K562 (cell line): ENCODE results near the gene ADGRA3. TPM values are rescaled to one million over a fixed set of nuclear protein-coding genes. Genes with fewer than 3 reads are reported as not detected.

Experiments
- ATAC-seq: fragments of 200-7000 bp; cut with Tn5 transposase; 3 replicates; pipeline ENCODE4 v1.9.1; 2020; ENCODE audit warnings: moderate library complexity
- BruUV-seq: library from RNA; stranded (reverse); fragments of 400-500 nt; replicated peaks from 2 replicates; lab custom pipeline; 2021; lab: Mats Ljungman, UMichigan
- CTCF ChIA-PET: fragments of 300-600 bp; formaldehyde crosslinking; extraction: SDS; loops from one replicate; lab custom pipeline; 2021; ENCODE audit warnings: low intra/inter-chr PET ratio; lab: Yijun Ruan, JAX
- POLR2A ChIA-PET: fragments of 300-600, 350-650 bp; sonication (Branson Sonifier 250); formaldehyde crosslinking; extraction: SDS; loops from one replicate; lab custom pipeline; 2021; ENCODE audit warnings: antibody characterized with exemption, inconsistent platforms; lab: Yijun Ruan, JAX
- DNase-seq, 4 experiments: peaks; one replicate each; pipeline versions ENCODE4 v3.0.0 to v3.0.0-alpha.2; 2011 to 2018; ENCODE audit warnings: low spot score in 3 of 4, mixed read lengths in 3 of 4; ENCODE audit errors: extremely low read depth in 1 of 4
- FAIRE-seq: peaks from 2 replicates; lab custom pipeline; 2011; peaks lifted over from hg19 to GRCh38; lab: Jason Lieb, UNC
- H2AFZ ChIP-seq: 2 replicates; pipeline ENCODE4 v1.6.0; 2011; ENCODE audit warnings: low read depth, low read length, control low read depth, inconsistent platforms
- H3K27ac ChIP-seq: fragments of 200-600 bp; 3 replicates; pipeline ENCODE4 v1.8.0; 2011; ENCODE audit warnings: low read depth, mild to moderate bottlenecking, control low read depth, inconsistent platforms, low read length, moderate library complexity, mixed read lengths; ENCODE audit errors: extremely low read depth
- H3K27me3 ChIP-seq, 2 experiments: fragments of 300-600 bp in 1 of 2; 2 replicates in 1 of 2; 3 replicates in 1 of 2; pipeline versions ENCODE4 v1.6.0 to v1.8.0; 2011; ENCODE audit warnings: inconsistent platforms in 2 of 2, low read length in 2 of 2, mild to moderate bottlenecking in 1 of 2, mixed read lengths in 1 of 2, moderate library complexity in 1 of 2; ENCODE audit not compliant: control insufficient read depth in 2 of 2, insufficient read depth in 2 of 2
- H3K36me3 ChIP-seq: fragments of 300-600 bp; 3 replicates; pipeline ENCODE4 v1.8.0; 2011; ENCODE audit warnings: mild to moderate bottlenecking, low read length, inconsistent platforms; ENCODE audit not compliant: control insufficient read depth, insufficient read depth
- H3K4me1 ChIP-seq, 2 experiments: fragments of 200-600 bp in 1 of 2; replicated peaks in 1 of 2; 2 replicates in 1 of 2; 3 replicates in 1 of 2; pipeline versions ENCODE4 v1.5.1 to v1.8.0; 2011; ENCODE audit warnings: inconsistent platforms in 2 of 2, low read length in 2 of 2, mild to moderate bottlenecking in 1 of 2, mixed read lengths in 1 of 2, moderate library complexity in 1 of 2; ENCODE audit not compliant: control insufficient read depth in 2 of 2, insufficient read depth in 2 of 2
- H3K4me2 ChIP-seq: 2 replicates; pipeline ENCODE4 v1.6.1; 2011; ENCODE audit warnings: low read length, control low read depth, inconsistent platforms, mixed read lengths; ENCODE audit not compliant: insufficient read depth
- H3K4me3 ChIP-seq: fragments of 200-600 bp; sonication (generic), shearing (Covaris generic); 2 replicates; pipeline ENCODE4 v1.5.1; 2016; ENCODE audit warnings: control low read depth, inconsistent platforms
- H3K79me2 ChIP-seq: fragments of 200-600 bp; 3 replicates; pipeline ENCODE4 v1.8.0; 2011; ENCODE audit warnings: low read length, inconsistent platforms; ENCODE audit not compliant: control insufficient read depth, insufficient read depth
- H3K9ac ChIP-seq, 2 experiments: 2 replicates each; pipeline versions ENCODE4 v1.6.0 to v1.6.1; 2011; ENCODE audit warnings: low read depth in 2 of 2, low read length in 2 of 2, control low read depth in 1 of 2, inconsistent platforms in 1 of 2, mild to moderate bottlenecking in 1 of 2, mixed read lengths in 1 of 2; ENCODE audit not compliant: insufficient read depth in 1 of 2
- H3K9me1 ChIP-seq: one replicate; pipeline ENCODE4 v1.6.0; 2011; ENCODE audit warnings: inconsistent platforms, mild to moderate bottlenecking, low read length, moderate library complexity; ENCODE audit not compliant: control insufficient read depth, insufficient read depth
- H3K9me3 ChIP-seq: replicated peaks from 2 replicates; pipeline ENCODE4 v1.5.1; 2011; ENCODE audit warnings: low read depth, low read length, inconsistent platforms; ENCODE audit not compliant: control insufficient read depth, insufficient read depth
- H4K20me1 ChIP-seq: replicated peaks from 2 replicates; pipeline ENCODE4 v1.6.1; 2011; ENCODE audit warnings: low read length, inconsistent platforms, mixed read lengths; ENCODE audit not compliant: control insufficient read depth, insufficient read depth
- AFF1 ChIP-seq, 2 experiments: fragments of 450-650 bp; IDR thresholded peaks; 2 replicates each; pipeline ENCODE4 v1.6.1; 2018; ENCODE audit warnings: mild to moderate bottlenecking in 2 of 2, low read depth in 1 of 2; ENCODE audit not compliant: partially characterized antibody in 2 of 2
- BCL6 ChIP-seq: fragments of 250-450 bp; sonication (Bioruptor Pico); IDR thresholded peaks from 2 replicates; pipeline ENCODE4 v1.4.0; 2020
- E2F3 ChIP-seq: fragments of 250-450 bp; sonication (Bioruptor Pico); IDR thresholded peaks from 2 replicates; pipeline ENCODE4 v1.4.0; 2020; ENCODE audit warnings: mild to moderate bottlenecking
- GTF2E2 ChIP-seq: fragments of 200-800 bp; sonication (Bioruptor generic); IDR thresholded peaks from 2 replicates; pipeline ENCODE4 v1.6.1; 2016; ENCODE audit warnings: missing genetic modification characterization, missing compliant biosample characterization
- HDAC2 ChIP-seq: fragments of 450-650 bp; IDR thresholded peaks from 2 replicates; pipeline ENCODE4 v1.6.1; 2016; ENCODE audit warnings: mild to moderate bottlenecking
- HSF4 ChIP-seq: fragments of 250-450 bp; sonication (Bioruptor Pico); IDR thresholded peaks from 2 replicates; pipeline ENCODE4 v2.1.2; 2022; ENCODE audit warnings: mild to moderate bottlenecking, moderate library complexity, borderline replicate concordance
- ILF3 ChIP-seq: fragments of 450-650 bp; IDR thresholded peaks from 2 replicates; pipeline ENCODE4 v1.6.1; 2018; ENCODE audit warnings: antibody characterized with exemption, mild to moderate bottlenecking, moderate library complexity, borderline replicate concordance
- KAT2B ChIP-seq: IDR thresholded peaks from one replicate; pipeline ENCODE4 v1.6.1; 2012; ENCODE audit warnings: low read depth, mild to moderate bottlenecking, control low read depth, inconsistent platforms, low read length, moderate library complexity
- MEIS2 ChIP-seq: fragments of 450-650 bp; IDR thresholded peaks from 2 replicates; pipeline ENCODE4 v1.6.1; 2014; ENCODE audit warnings: mild to moderate bottlenecking; ENCODE audit not compliant: partially characterized antibody
- MTA1 ChIP-seq: fragments of 450-650 bp; IDR thresholded peaks from 2 replicates; pipeline ENCODE4 v1.6.1; 2017; ENCODE audit warnings: borderline replicate concordance
- NR1H2 ChIP-seq: sonication (generic); formaldehyde crosslinking; IDR thresholded peaks from 2 replicates; pipeline ENCODE4 v1.4.0; 2020; ENCODE audit warnings: mild to moderate bottlenecking, missing genetic modification reagents
- PML ChIP-seq: IDR thresholded peaks from 2 replicates; pipeline ENCODE4 v1.6.1; 2012; ENCODE audit warnings: low read length, inconsistent platforms
- SMARCA5 ChIP-seq: fragments of 450-650 bp; IDR thresholded peaks from 2 replicates; pipeline ENCODE4 v1.6.1; 2016
- ZNF695 ChIP-seq: fragments of 450-650 bp; formaldehyde crosslinking; IDR thresholded peaks from 2 replicates; pipeline ENCODE4 v1.4.0; 2020; ENCODE audit warnings: mild to moderate bottlenecking, moderate library complexity
- ZNF766 ChIP-seq: fragments of 200-800 bp; sonication (Bioruptor generic); conservative IDR thresholded peaks from 2 replicates; pipeline ENCODE4 v1.6.1; 2016; ENCODE audit warnings: missing genetic modification characterization, missing compliant biosample characterization
- ZNF778 ChIP-seq: fragments of 450-650 bp; formaldehyde crosslinking; IDR thresholded peaks from 2 replicates; pipeline ENCODE4 v1.4.0; 2020; ENCODE audit warnings: mild to moderate bottlenecking, moderate library complexity
- ZNF830 ChIP-seq: fragments of 250-450 bp; sonication (Bioruptor Pico); IDR thresholded peaks from 2 replicates; pipeline ENCODE4 v1.5.0; 2021; ENCODE audit warnings: mild to moderate bottlenecking
- WGBS: fragments of 100-300 bp; shearing (Covaris generic); methylation state at CpG from one replicate; pipeline ENCODE4 v1.1.6; 2016; ENCODE audit warnings: low coverage, mixed read lengths; ENCODE audit not compliant: insufficient coverage; ENCODE audit errors: missing lambda C conversion rate; 5-methylcytosine and 5-hydroxymethylcytosine counted together
- in situ Hi-C: fragments of 300-500 bp; cut with MboI; formaldehyde crosslinking; loops from 4 replicates; pipeline ENCODE4 v1.15.0; 2018; ENCODE audit warnings: inconsistent platforms, mixed read lengths
- intact Hi-C: fragments of 100-400 bp; cut with micrococcal nuclease; formaldehyde crosslinking; loops from 2 replicates; pipeline ENCODE4 v1.14.2; 2022
- polyA plus RNA-seq, 8 experiments: library from polyadenylated mRNA; depleted of rRNA in 4 of 8; stranded (reverse) in 5 of 8; unstranded in 3 of 8; fragments of >200 nt; fragmentation: Nextera tagmentation in 2 of 8; fragmentation: Illumina TruSeq in 1 of 8; extraction: Ambion mirVana in 2 of 8; extraction: Trizol in 1 of 8; gene quantifications; 2 replicates each; pipeline versions ENCODE4 v1.2.1 to v1.2.3, GENCODE V29; 2011 to 2014; ENCODE audit warnings: inconsistent platforms in 1 of 8, missing spikeins in 1 of 8
- total RNA-seq, 7 experiments: library from RNA; depleted of rRNA in 6 of 7; stranded (reverse); fragments of >200 nt in 6 of 7; fragmentation: Illumina TruSeq in 2 of 7; extraction: Trizol in 2 of 7; gene quantifications; 2 replicates each; pipeline versions ENCODE4 v1.2.1 to v1.2.3, GENCODE V29; 2011 to 2021; ENCODE audit warnings: low replicate concordance in 1 of 7
- TF ChIP-seq, protein P1 (sequence below): sonication (generic); formaldehyde crosslinking; IDR thresholded peaks from 2 replicates; pipeline ENCODE4 v1.8.0; 2022; ENCODE audit warnings: mild to moderate bottlenecking, low read depth, missing genetic modification reagents
- TF ChIP-seq, protein P2 (sequence below): fragments of 450-650 bp; formaldehyde crosslinking; IDR thresholded peaks from 2 replicates; pipeline ENCODE4 v1.4.0; 2020; ENCODE audit warnings: mild to moderate bottlenecking, mixed read lengths

Gene ADGRA3
- total and polyA plus RNA-seq, 9 of the 15 experiments (the other 6 are each of a cell fraction or from before 2014, with no cell fraction given), result 0.06 to 2.3 (median 0.27) TPM; not detected in 3

DNA sequence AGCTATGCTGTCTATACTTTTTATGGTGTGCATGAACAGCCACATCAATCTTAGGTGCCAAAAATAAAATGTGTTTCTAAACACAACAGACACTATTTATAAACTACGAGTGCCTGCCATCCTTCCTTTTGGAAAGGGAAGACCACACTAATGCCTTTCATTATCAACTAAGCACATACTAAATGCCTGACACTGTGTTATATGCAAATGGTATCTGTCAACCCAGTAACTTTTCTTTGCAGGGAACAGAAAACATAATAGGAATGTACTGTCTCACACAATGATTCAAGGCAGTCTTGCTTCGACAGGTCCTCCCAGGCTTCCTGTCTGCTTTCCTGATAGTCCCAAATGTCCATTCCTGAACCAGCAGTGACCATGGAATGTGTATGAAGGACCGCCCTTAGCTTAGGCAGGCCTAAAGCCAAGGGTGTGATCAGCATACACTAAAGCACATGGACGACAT, 43.8 kb downstream of the ADGRA3 start:
- Histone ChIP-seq H3K36me3 (no peaks in the 10 kb centered on the region), H4K20me1 (no peaks in the 10 kb centered on the region), H3K79me2 (no peaks in the 10 kb centered on the region), H3K9me3 (no peaks in the 10 kb centered on the region), H2AFZ (no peak overlapping the region), H3K4me3 (no peak overlapping the region), H3K27me3 (no peaks in the 10 kb centered on the region), H3K9me1 (no peaks in the 10 kb centered on the region), H3K9ac (no peak overlapping the region), H3K4me2 (no peak overlapping the region), H3K27ac (no peak overlapping the region), H3K4me1 (no peaks in the 10 kb centered on the region)
- ATAC-seq (no peak), FAIRE-seq (no peak), DNase-seq (no peak)
- ChIA-PET CTCF (no interaction called here), POLR2A (interaction anchor here (0.5 kb wide), 1 partner anchor 525 kb away, joined by 3 read pairs; no protein-coding TSS in a partner anchor)
- intact Hi-C loops, result no loop called here
- TF ChIP-seq, protein P1, sequence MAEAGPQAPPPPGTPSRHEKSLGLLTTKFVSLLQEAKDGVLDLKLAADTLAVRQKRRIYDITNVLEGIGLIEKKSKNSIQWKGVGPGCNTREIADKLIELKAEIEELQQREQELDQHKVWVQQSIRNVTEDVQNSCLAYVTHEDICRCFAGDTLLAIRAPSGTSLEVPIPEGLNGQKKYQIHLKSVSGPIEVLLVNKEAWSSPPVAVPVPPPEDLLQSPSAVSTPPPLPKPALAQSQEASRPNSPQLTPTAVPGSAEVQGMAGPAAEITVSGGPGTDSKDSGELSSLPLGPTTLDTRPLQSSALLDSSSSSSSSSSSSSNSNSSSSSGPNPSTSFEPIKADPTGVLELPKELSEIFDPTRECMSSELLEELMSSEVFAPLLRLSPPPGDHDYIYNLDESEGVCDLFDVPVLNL, result no peak
- TF ChIP-seq KAT2B, result no peak
- TF ChIP-seq ZNF830, result no peak
- no peak for TF ChIP-seq PML
- no peak for TF ChIP-seq MEIS2
- TF ChIP-seq, protein P2, sequence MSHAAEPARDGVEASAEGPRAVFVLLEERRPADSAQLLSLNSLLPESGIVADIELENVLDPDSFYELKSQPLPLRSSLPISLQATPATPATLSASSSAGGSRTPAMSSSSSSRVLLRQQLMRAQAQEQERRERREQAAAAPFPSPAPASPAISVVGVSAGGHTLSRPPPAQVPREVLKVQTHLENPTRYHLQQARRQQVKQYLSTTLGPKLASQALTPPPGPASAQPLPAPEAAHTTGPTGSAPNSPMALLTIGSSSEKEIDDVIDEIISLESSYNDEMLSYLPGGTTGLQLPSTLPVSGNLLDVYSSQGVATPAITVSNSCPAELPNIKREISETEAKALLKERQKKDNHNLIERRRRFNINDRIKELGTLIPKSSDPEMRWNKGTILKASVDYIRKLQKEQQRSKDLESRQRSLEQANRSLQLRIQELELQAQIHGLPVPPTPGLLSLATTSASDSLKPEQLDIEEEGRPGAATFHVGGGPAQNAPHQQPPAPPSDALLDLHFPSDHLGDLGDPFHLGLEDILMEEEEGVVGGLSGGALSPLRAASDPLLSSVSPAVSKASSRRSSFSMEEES, result no peak
- no peak for TF ChIP-seq NR1H2 (CRISPR knock-in tag)
- TF ChIP-seq SMARCA5, result no peak
- TF ChIP-seq AFF1 (IDR thresholded peaks at IDR 0.05; ENCODE audit: low read depth in 1 of 2, partially characterized antibody in 2 of 2), result no peak
- no peak for TF ChIP-seq ILF3
- TF ChIP-seq MTA1, result no peak
- no peak for TF ChIP-seq ZNF695 (CRISPR knock-in tag)
- TF ChIP-seq E2F3 (CRISPR knock-in tag), result no peak
- no peak for TF ChIP-seq BCL6 (CRISPR knock-in tag)
- no peak for TF ChIP-seq HSF4
- TF ChIP-seq ZNF766 (CRISPR knock-in tag), result no peak
- TF ChIP-seq GTF2E2, result no peak
- TF ChIP-seq HDAC2, result no peak
- no peak for TF ChIP-seq ZNF778 (CRISPR knock-in tag)
- BruUV-seq, result no TSS peak
- WGBS, result 3% methylated on average over 4 of the region's 4 CpGs
- in situ Hi-C loops, result no loop called here
